ENCODE data around the gene BCL7C.

DNA sequence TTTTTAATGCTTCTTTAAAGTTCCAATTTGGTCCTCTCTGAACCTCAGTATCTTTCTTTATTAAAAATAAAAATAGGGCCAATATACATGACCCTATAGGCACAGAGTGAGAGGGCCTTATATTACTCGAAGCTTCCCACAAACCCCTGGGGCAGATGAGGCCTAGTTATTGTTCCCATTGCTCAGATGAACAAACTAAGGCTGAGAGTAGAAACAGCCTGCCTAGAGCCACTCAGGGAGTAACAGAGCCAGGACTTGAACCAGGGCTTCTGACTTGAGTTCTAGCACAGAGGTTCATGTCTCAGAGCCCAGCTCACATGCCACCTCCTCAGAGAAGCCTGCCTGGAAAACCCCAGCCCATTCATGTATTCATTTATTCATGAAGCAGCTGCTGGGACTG lies 7.7 kb downstream of the BCL7C start:
- no peak for TF ChIP-seq POLR2A (IDR thresholded peaks at IDR 0.05; ENCODE audit: low read length)
- TF ChIP-seq GATA1 (IDR thresholded peaks at IDR 0.05; ENCODE audit: low read depth, low read length): no peak
